BJ (cell line): ENCODE results near the gene PRB4. TPM values are rescaled to one million over a fixed set of nuclear protein-coding genes. Genes with fewer than 3 reads are reported as not detected.
A peak's percentile ranks its signal among the peaks of the same experiment; 100 is the strongest.

ENCODE experiments used
- CTCF ChIA-PET: fragments of 350-600 bp; formaldehyde crosslinking; extraction: SDS; loops from one replicate; lab custom pipeline; 2021; ENCODE audit warnings: antibody characterized with exemption, inconsistent platforms; lab: Yijun Ruan, JAX
- POLR2A ChIA-PET: fragments of 300-600 bp; sonication (Branson Sonifier 250); formaldehyde crosslinking; extraction: SDS; loops from one replicate; lab custom pipeline; 2021; ENCODE audit warnings: antibody characterized with exemption; lab: Charles Lee
- DNase-seq: peaks from one replicate; pipeline ENCODE4 v3.0.0-alpha.2; 2011; ENCODE audit warnings: low read depth
- H3K27me3 ChIP-seq: 2 replicates; pipeline ENCODE4 v1.6.0; 2011; ENCODE audit warnings: low read length; ENCODE audit not compliant: control insufficient read depth, insufficient read depth
- H3K36me3 ChIP-seq: 2 replicates; pipeline ENCODE4 v1.5.1; 2011; ENCODE audit warnings: low read length; ENCODE audit not compliant: control insufficient read depth, insufficient read depth
- H3K4me3 ChIP-seq: 2 replicates; pipeline ENCODE4 v1.5.1; 2011; ENCODE audit warnings: low read depth, mild to moderate bottlenecking, control low read depth, low read length
- CTCF ChIP-seq: IDR thresholded peaks from 2 replicates; pipeline ENCODE4 v1.5.1; 2011; ENCODE audit warnings: low read depth, mild to moderate bottlenecking, control low read depth, inconsistent platforms, low read length, moderate library complexity; ENCODE audit not compliant: insufficient read depth
- polyA plus RNA-seq: library from polyadenylated mRNA; depleted of rRNA; stranded (reverse); fragments of >200 nt; gene quantifications from 2 replicates; pipeline ENCODE4 v1.2.3, GENCODE V29; 2011; rRNA removed

The PRB4 gene
- polyA plus RNA-seq, 1 experiment, result not detected

- DNase-seq, result peak; percentile 10
- CTCF ChIA-PET, result no interaction called here
- H3K27me3 ChIP-seq, result no peaks in the 10 kb centered on the region
- H3K36me3 ChIP-seq, result no peaks in the 10 kb centered on the region
- no peak for TF ChIP-seq CTCF
- H3K4me3 ChIP-seq, result no peak overlapping the region
- POLR2A ChIA-PET, result no interaction called here
These were observed 11.7 kb upstream of the PRB4 start for GRCh38 chr12:11321980-11322379.

GRCh38 chr12:11307143-11307542, 3.1 kb downstream of the PRB4 start:
- Histone ChIP-seq H3K36me3 (no peaks in the 10 kb centered on the region), H3K27me3 (no peaks in the 10 kb centered on the region), H3K4me3 (no peak overlapping the region)
- DNase-seq, result no peak
- POLR2A ChIA-PET, result no interaction called here
- no peak for TF ChIP-seq CTCF
- CTCF ChIA-PET, result interaction anchor here (0.6 kb wide), 1 partner anchor 562 kb away, joined by 3 read pairs; no protein-coding TSS in a partner anchor

- POLR2A ChIA-PET, result no interaction called here
- Histone ChIP-seq H3K36me3 (no peaks in the 10 kb centered on the region), H3K4me3 (no peak overlapping the region), H3K27me3 (no peaks in the 10 kb centered on the region)
- no peak for TF ChIP-seq CTCF
- CTCF ChIA-PET, result no interaction called here
- no peak for DNase-seq
These were observed 36.8 kb downstream of the PRB4 start for GRCh38 chr12:11273449-11273848.

GRCh38 chr12:11269607-11270006, 40.6 kb downstream of the PRB4 start, which contains the start of gene PRB3:
PRB3 (minus strand) TSS chr12:11269707; CDS start chr12:11269669, 38 bp downstream.
- Histone ChIP-seq H3K4me3 (no peak within 1 kb of the TSS), H3K27me3 (no peaks in the 10 kb centered on the region), H3K36me3 (no peaks in the 10 kb centered on the region)
- DNase-seq, result no peak
- CTCF ChIA-PET, result no interaction called here
- POLR2A ChIA-PET, result no interaction called here
- TF ChIP-seq CTCF, result no peak

- TF ChIP-seq CTCF, result no peak
- no peaks in the 10 kb centered on the region for H3K27me3 ChIP-seq
- no peak overlapping the region for H3K4me3 ChIP-seq
- ChIA-PET CTCF (no interaction called here), POLR2A (no interaction called here)
- H3K36me3 ChIP-seq, result no peaks in the 10 kb centered on the region
- no peak for DNase-seq
These were observed 45.7 kb downstream of the PRB4 start for GRCh38 chr12:11264501-11264900.

Other genes starting within 250 kb of the PRB4 start
- gene TAS2R46, start 248.1 kb downstream of the PRB4 start, polyA plus RNA-seq, result 0.09 and 0.11 TPM in 2 replicates
- gene TAS2R43, start 218.1 kb downstream of the PRB4 start, polyA plus RNA-seq, result not detected in 2 replicates
- gene TAS2R30, start 175.8 kb downstream of the PRB4 start, polyA plus RNA-seq, result 0.04 and 0.15 TPM in 2 replicates
- 3.2 and 4.8 TPM in 2 replicates for gene SMIM10L1, start 139.2 kb downstream of the PRB4 start, polyA plus RNA-seq
- gene TAS2R42, start 123.5 kb downstream of the PRB4 start, polyA plus RNA-seq, result not detected in 2 replicates
- not detected in 2 replicates for gene PRB3, start 40.7 kb downstream of the PRB4 start, polyA plus RNA-seq
- not detected in 2 replicates for gene PRB2, start 85.1 kb upstream of the PRB4 start, polyA plus RNA-seq